Effector memory CD4-positive, alpha-beta T cell (primary cell): ENCODE data around the gene FOXC2.
"Not testable (repeated sequence)": the region's sequence is repeated elsewhere in the genome, so short reads cannot be mapped to it uniquely, and the experiment has no call there.

Experiments used
- DNase-seq, 3 donors: peaks; one replicate each; pipeline ENCODE4 v3.0.0-alpha.2; 2020
- H3K27ac ChIP-seq: 2 replicates; pipeline ENCODE4 v1.7.0; 2013; ENCODE audit warnings: mild to moderate bottlenecking, low read length, moderate library complexity; ENCODE audit not compliant: insufficient read depth, poor library complexity, severe bottlenecking
- H3K27me3 ChIP-seq: replicated peaks from 2 replicates; pipeline ENCODE4 v1.7.0; 2013; ENCODE audit warnings: mild to moderate bottlenecking, low read length; ENCODE audit not compliant: insufficient read depth, control insufficient read depth, poor library complexity, severe bottlenecking
- H3K36me3 ChIP-seq: 2 replicates; pipeline ENCODE4 v1.7.0; 2013; ENCODE audit warnings: mild to moderate bottlenecking, low read length, moderate library complexity; ENCODE audit not compliant: control insufficient read depth, insufficient read depth
- H3K4me1 ChIP-seq: 2 replicates; pipeline ENCODE4 v1.7.0; 2013; ENCODE audit warnings: low read length, mild to moderate bottlenecking; ENCODE audit not compliant: control insufficient read depth, insufficient read depth, poor library complexity, severe bottlenecking
- H3K4me3 ChIP-seq: 2 replicates; pipeline ENCODE4 v1.7.0; 2013; ENCODE audit warnings: low read length, low read depth, mild to moderate bottlenecking; ENCODE audit not compliant: insufficient read depth, poor library complexity, severe bottlenecking
- H3K9me3 ChIP-seq: 2 replicates; pipeline ENCODE4 v1.7.0; 2013; ENCODE audit warnings: mild to moderate bottlenecking, low read length, moderate library complexity; ENCODE audit not compliant: control insufficient read depth

Gene FOXC2

DNA sequence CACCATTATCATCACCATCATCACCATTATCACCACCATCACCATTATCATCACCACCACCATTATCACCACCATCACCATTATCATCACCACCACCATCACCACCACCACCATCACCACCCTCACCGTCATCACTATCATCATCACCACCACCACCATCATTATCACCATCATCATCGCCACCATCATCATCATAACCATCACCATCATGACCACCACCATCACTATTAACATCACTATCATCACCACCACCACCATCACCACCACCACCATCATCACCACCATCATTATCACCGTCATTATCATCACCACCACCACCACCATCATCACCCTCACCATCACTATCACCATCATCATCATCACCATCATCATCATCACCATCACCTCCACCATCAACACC, 20.9 kb downstream of the FOXC2 start:
- no peak for DNase-seq
- H3K4me3 ChIP-seq, result no peak overlapping the region
- H3K27me3 ChIP-seq, result peaks cover 3% of the 10 kb centered on the region
- H3K36me3 ChIP-seq, result no peaks in the 10 kb centered on the region
- H3K9me3 ChIP-seq, result no peaks in the 10 kb centered on the region
- H3K27ac ChIP-seq, result no peak overlapping the region
- H3K4me1 ChIP-seq, result no peaks in the 10 kb centered on the region

DNA sequence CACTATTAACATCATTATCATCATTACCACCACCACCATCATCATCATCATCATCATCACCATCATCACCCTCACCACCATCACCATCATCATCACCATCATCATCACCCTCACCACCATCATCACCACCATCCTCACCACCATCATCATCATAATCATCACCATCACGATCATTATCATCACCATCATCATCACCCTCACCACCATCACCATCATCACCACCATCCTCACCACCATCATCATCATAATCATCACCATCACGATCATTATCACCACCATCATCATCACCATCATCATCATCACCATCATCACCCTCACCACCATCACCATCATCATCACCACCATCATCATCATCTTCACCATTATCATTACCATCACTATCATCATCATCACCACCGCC, 21.3 kb downstream of the FOXC2 start:
- not testable (repeated sequence) for H3K4me3 ChIP-seq

DNA sequence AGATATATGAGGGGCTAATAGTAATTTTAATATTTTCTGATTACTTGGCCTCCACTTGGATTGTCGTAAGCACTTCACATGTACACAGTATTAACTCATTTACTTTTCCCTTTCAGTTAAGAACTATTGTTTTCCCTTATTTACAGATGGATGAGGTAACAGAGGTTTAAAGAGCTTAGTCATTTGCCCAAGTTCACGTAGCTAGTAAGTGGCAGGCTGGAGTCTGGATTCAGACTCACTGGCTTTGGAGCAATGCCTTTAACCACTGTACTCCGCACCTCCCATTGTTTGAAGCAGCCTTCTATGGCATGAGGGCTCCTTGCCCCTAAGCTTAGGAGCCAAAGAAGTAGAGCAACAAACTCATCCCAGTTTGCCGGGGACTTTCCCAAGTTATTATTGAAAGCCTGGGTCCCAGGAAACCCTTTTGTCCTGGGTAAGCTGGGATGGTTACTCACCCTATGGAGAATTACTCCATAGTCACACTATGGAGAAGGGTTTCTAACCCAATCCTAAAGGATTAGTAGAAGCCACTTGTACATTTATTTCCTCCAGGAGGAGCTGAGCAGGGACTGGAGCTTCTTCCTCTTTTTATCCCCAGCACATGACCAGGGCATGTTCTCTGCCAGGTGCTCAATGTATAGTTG, 24.0 kb downstream of the FOXC2 start:
- no peak for DNase-seq
- Histone ChIP-seq H3K9me3 (no peaks in the 10 kb centered on the region), H3K4me1 (no peaks in the 10 kb centered on the region), H3K27me3 (no peaks in the 10 kb centered on the region), H3K4me3 (no peak overlapping the region), H3K36me3 (no peaks in the 10 kb centered on the region), H3K27ac (no peak overlapping the region)

More for the DNA sequence above, 21.3 kb downstream of the FOXC2 start:
- not testable (repeated sequence) for H3K4me1 ChIP-seq, H3K9me3 ChIP-seq, DNase-seq, H3K27ac ChIP-seq, H3K36me3 ChIP-seq, H3K27me3 ChIP-seq

DNA sequence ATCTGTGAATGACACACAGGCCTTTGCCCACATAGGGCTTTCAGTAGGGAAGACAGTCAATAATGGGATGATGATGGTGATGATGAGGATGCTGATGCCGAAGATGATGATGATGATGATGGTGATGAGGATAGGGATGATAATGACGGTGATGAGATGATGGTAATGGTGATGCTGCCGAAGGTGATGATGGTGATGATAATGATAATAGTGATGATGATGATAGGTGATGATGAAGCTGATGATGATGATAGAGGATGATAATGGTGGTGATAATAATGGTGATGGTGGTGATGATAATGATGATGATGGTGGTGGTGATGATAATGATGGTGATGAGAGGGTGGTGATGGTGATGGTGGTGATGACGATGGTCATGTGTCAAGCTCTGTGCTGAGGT, 24.6 kb downstream of the FOXC2 start:
- no peak overlapping the region for H3K27ac ChIP-seq
- no peaks in the 10 kb centered on the region for H3K4me1 ChIP-seq
- H3K27me3 ChIP-seq, result no peaks in the 10 kb centered on the region
- DNase-seq, result no peak
- H3K4me3 ChIP-seq, result no peak overlapping the region
- H3K36me3 ChIP-seq, result no peaks in the 10 kb centered on the region
- H3K9me3 ChIP-seq, result no peaks in the 10 kb centered on the region

DNA sequence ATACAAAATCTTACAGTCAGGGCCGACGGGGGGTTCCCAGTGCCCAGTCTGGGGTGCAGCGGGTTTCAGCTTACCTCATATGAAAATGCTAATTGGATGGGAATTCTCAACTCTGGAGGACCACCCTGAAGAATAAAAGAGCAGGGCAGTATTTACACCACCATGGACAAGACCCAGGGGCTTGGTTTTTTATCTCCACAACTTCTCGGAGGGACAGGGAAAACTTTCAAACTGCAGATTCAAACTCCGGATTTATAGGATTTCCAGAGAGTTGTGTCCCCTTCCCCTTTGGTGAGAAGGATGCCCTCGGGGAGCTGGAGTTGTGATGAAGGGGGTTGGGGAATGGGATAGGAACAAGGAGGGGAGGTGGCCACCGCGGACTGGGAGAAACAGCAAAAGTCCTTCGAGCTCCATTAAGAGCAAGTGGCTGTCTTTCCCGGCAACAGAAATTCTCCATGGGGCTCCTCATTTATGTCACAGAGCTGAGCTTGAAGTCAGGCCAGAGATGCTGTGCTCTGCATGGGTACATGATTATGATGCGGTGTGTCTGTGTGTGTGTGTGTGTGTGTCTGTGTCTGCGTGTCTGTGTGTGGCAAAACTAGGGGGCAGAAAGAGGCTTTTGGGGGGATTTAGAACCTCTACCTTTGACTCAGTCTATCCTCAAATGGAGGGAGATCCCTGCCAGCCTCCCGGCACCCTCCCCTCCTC, 27.4 kb downstream of the FOXC2 start:
- H3K4me1 ChIP-seq, result no peaks in the 10 kb centered on the region
- H3K27ac ChIP-seq, result no peak overlapping the region
- no peaks in the 10 kb centered on the region for H3K27me3 ChIP-seq
- H3K36me3 ChIP-seq, result no peaks in the 10 kb centered on the region
- no peak for DNase-seq
- no peak overlapping the region for H3K4me3 ChIP-seq
- H3K9me3 ChIP-seq, result no peaks in the 10 kb centered on the region

DNA sequence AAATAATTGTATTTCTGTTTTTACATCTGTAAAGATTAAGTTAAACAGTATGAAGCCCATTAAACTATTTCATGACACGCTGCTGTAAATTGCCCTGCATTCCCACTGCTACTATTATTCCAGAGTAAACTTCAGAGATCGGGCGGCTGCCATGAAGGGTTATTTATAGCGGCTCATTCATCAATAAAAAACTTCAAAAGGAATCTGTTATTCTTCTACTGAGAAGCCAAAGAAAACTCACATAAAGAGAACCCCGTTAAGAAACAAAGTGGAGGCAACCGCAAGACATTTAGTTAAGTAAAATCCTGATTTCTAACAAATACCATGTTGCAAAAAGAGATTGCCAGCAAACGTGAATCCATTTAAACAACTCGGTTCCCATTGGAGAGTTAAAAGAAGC, 28.1 kb downstream of the FOXC2 start:
- no peaks in the 10 kb centered on the region for H3K36me3 ChIP-seq
- H3K27ac ChIP-seq, result no peak overlapping the region
- H3K9me3 ChIP-seq, result no peaks in the 10 kb centered on the region
- H3K27me3 ChIP-seq, result no peaks in the 10 kb centered on the region
- DNase-seq, result no peak
- no peaks in the 10 kb centered on the region for H3K4me1 ChIP-seq
- H3K4me3 ChIP-seq, result no peak overlapping the region

DNA sequence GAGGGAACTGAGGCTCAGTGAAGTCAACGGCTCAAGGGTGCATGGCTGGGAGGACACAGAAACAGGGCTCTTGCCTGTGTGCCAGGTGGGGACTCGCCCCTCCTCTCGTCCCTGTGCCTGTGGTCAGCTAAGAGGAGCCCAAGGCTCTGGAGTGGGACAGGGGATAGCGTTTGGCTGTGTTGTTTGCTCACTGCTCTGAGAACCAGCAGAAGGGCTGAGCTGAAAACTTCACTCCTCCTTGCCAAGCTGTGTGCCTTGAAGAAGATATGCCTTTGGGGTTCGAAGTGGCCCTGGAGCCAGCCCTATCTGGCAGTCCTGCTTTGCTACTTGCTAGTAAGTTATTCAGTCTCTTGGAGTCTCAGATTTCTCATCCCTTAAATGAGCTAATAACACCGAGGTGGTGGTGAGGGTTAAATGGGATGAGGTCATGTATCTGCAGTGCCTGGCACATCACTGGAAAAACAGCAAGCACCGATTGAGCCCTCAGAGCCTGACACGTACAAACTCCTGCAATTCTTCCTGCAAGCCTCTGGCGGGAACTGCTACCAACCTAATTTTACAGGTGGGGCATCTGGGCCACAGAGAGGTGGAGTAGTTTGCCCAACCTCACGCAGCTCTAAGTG, 29.5 kb downstream of the FOXC2 start:
- no peak for DNase-seq
- Histone ChIP-seq H3K9me3 (no peaks in the 10 kb centered on the region), H3K36me3 (no peaks in the 10 kb centered on the region), H3K4me3 (no peak overlapping the region), H3K4me1 (no peaks in the 10 kb centered on the region), H3K27me3 (no peaks in the 10 kb centered on the region), H3K27ac (no peak overlapping the region)

DNA sequence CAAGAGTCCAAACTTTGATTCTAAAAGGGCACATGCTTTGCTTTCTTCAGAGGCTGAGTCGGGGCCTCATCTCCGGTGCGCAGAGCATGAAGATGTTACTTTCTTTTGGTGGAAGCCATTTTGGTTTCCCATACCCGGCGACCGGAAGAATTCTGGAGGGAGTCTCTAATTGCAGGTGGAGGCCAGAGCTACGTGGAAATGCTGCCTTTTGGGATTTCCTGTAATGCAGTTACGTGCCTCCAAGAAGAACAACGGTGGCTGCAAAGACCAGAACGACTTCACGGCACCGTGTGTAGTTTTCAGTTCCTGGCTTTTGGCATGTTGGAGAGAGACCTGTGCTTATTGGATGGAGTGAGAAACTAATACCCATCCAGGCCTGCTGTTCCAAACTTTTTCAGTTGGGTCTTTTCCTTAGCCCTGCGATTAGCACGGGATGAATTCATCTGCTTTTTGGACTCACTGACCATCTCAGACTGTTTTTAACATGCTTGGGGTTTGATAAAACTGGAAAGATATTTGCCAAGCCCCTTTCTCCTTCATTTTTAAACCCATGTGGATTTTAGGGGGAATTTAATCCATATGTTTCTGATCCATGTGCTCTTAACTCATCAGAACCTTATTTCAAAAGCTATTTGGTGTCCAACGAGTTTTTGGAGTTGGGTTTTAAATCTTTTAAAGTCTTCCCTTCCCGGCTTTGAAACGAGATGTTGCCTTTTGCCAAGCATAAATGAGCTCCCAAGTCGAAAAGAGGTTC, 30.7 kb downstream of the FOXC2 start:
- Histone ChIP-seq H3K27me3 (no peaks in the 10 kb centered on the region), H3K9me3 (no peaks in the 10 kb centered on the region), H3K36me3 (no peaks in the 10 kb centered on the region), H3K4me3 (no peak overlapping the region), H3K4me1 (no peaks in the 10 kb centered on the region), H3K27ac (no peak overlapping the region)
- no peak for DNase-seq

DNA sequence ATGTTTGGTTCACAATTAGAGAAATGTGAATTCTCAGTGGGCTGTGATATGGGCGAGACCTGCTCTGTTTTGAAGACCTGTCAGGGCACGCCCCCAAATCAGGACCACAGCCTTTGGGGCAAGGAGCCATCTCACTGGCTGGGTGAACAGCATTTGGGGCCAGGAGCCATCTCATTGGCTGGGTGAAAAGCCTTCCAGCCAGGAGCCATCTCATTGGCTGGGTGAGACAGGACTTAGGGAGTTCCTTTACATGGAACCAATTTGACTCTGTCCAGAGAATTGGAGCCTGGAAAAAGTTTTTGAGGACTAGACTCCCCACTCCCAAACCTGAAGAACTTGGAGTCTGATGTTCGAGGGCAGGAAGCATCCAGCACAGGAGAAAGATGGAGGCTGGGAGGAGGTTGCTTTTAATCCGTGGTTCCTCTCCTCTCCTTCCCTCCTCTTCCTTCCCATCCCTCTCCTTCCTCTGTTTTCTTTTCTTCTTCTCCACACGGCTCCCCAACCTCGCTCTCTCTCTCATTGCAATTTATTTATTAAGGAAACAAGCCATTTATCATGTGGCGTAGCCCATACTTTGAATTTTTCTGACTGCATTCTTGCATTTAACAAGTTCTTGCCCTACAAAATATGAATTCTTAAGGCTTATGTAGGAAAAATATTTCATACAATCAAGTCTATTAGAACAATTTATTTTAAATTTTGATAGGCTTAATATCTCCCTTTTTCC, 31.4 kb downstream of the FOXC2 start:
- Histone ChIP-seq H3K9me3 (no peaks in the 10 kb centered on the region), H3K4me3 (no peak overlapping the region), H3K27me3 (no peaks in the 10 kb centered on the region), H3K4me1 (no peaks in the 10 kb centered on the region), H3K27ac (no peak overlapping the region), H3K36me3 (no peaks in the 10 kb centered on the region)
- no peak for DNase-seq
